Measurements from ENCODE around the gene PHC2.
A peak's percentile ranks its signal among the peaks of the same experiment; 100 is the strongest.

Gene PHC2

DNA sequence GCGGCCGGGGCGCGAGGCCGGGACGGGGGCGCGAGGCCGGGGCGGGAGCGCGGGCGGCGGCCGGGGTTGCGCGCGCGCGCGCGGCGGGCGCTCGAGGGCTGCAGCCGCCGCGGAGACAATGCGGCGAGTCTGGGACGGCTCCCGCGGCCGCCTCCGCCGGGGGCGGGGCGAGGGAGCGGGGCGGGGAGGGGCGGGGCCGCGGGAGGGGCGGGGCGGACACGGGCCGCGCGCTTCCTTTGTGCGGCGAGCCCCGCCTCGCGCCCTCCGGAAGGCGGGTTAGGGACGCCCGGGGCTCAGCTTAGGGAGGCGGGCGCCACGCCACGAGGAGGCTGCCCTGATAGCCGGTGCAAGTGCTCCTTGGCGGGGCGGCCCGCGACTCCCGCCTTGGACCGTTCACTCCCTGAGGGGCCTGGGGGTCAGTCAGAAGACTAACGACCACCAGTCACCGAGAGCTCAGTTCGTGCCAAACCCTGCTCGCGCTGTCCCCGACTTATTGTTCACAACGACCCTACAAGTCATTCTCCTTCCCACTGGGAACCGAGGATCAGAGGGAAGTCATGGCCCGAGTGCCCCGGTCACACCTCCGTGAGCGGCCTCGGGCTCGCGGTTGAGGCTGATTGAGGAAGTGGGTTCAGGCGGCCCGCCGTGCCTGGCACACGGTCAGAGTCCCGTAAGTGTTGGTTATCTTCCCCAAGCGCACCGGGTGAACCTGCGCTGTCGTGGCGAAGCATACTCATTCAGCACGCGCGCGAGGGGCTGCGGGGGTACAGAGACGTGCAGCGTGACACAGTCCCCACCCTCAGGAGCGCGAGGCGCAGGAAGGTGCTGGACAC lies 80.9 kb downstream of the PHC2 start (continued):
- TF ChIP-seq, protein P1, sequence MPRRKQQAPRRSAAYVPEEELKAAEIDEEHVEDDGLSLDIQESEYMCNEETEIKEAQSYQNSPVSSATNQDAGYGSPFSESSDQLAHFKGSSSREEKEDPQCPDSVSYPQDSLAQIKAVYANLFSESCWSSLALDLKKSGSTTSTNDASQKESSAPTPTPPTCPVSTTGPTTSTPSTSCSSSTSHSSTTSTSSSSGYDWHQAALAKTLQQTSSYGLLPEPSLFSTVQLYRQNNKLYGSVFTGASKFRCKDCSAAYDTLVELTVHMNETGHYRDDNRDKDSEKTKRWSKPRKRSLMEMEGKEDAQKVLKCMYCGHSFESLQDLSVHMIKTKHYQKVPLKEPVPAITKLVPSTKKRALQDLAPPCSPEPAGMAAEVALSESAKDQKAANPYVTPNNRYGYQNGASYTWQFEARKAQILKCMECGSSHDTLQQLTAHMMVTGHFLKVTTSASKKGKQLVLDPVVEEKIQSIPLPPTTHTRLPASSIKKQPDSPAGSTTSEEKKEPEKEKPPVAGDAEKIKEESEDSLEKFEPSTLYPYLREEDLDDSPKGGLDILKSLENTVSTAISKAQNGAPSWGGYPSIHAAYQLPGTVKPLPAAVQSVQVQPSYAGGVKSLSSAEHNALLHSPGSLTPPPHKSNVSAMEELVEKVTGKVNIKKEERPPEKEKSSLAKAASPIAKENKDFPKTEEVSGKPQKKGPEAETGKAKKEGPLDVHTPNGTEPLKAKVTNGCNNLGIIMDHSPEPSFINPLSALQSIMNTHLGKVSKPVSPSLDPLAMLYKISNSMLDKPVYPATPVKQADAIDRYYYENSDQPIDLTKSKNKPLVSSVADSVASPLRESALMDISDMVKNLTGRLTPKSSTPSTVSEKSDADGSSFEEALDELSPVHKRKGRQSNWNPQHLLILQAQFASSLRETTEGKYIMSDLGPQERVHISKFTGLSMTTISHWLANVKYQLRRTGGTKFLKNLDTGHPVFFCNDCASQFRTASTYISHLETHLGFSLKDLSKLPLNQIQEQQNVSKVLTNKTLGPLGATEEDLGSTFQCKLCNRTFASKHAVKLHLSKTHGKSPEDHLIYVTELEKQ (tag by site-specific recombination; IDR thresholded peaks at IDR 0.05; ENCODE audit: borderline replicate concordance) = no peak
- TF ChIP-seq, protein P2, sequence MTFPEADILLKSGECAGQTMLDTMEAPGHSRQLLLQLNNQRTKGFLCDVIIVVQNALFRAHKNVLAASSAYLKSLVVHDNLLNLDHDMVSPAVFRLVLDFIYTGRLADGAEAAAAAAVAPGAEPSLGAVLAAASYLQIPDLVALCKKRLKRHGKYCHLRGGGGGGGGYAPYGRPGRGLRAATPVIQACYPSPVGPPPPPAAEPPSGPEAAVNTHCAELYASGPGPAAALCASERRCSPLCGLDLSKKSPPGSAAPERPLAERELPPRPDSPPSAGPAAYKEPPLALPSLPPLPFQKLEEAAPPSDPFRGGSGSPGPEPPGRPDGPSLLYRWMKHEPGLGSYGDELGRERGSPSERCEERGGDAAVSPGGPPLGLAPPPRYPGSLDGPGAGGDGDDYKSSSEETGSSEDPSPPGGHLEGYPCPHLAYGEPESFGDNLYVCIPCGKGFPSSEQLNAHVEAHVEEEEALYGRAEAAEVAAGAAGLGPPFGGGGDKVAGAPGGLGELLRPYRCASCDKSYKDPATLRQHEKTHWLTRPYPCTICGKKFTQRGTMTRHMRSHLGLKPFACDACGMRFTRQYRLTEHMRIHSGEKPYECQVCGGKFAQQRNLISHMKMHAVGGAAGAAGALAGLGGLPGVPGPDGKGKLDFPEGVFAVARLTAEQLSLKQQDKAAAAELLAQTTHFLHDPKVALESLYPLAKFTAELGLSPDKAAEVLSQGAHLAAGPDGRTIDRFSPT (tag by site-specific recombination; IDR thresholded peaks at IDR 0.05) = peak; percentile 73
- TF ChIP-seq, protein P3, sequence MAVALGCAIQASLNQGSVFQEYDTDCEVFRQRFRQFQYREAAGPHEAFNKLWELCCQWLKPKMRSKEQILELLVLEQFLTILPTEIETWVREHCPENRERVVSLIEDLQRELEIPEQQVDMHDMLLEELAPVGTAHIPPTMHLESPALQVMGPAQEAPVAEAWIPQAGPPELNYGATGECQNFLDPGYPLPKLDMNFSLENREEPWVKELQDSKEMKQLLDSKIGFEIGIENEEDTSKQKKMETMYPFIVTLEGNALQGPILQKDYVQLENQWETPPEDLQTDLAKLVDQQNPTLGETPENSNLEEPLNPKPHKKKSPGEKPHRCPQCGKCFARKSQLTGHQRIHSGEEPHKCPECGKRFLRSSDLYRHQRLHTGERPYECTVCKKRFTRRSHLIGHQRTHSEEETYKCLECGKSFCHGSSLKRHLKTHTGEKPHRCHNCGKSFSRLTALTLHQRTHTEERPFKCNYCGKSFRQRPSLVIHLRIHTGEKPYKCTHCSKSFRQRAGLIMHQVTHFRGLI (tag by site-specific recombination; IDR thresholded peaks at IDR 0.05) = no peak
- TF ChIP-seq ZNF423 (tag by site-specific recombination; IDR thresholded peaks at IDR 0.05) (no peak), ZNF404 (tag by site-specific recombination; IDR thresholded peaks at IDR 0.05) (no peak), ZNF514 (tag by site-specific recombination; IDR thresholded peaks at IDR 0.05) (no peak), ZNF266 (tag by site-specific recombination; IDR thresholded peaks at IDR 0.05; ENCODE audit: low read depth) (no peak), ZNF544 (tag by site-specific recombination; IDR thresholded peaks at IDR 0.05) (no peak), ZNF335 (tag by site-specific recombination; conservative IDR thresholded peaks at IDR 0.05) (peak; percentile 92), ZNF292 (tag by site-specific recombination; IDR thresholded peaks at IDR 0.05; ENCODE audit: borderline replicate concordance, low read depth) (no peak), ZNF623 (tag by site-specific recombination; IDR thresholded peaks at IDR 0.05) (0 out of 2 replicates have a peak, but pooled peaks have one; percentile 5), ZBTB7A (tag by site-specific recombination; IDR thresholded peaks at IDR 0.05; ENCODE audit: low read depth) (peak; percentile 64; the same call in 1 of the 2 replicates), ZNF776 (tag by site-specific recombination; IDR thresholded peaks at IDR 0.05; ENCODE audit: borderline replicate concordance) (no peak), ZEB2 (tag by site-specific recombination; IDR thresholded peaks at IDR 0.05) (peak; percentile 90), ZNF184 (tag by site-specific recombination; IDR thresholded peaks at IDR 0.05) (0 out of 2 replicates have a peak, but pooled peaks have one; percentile 13), ZNF169 (tag by site-specific recombination; IDR thresholded peaks at IDR 0.05) (no peak), ZNF521 (tag by site-specific recombination; IDR thresholded peaks at IDR 0.05) (no peak), OSR2 (tag by site-specific recombination; IDR thresholded peaks at IDR 0.05) (no peak), ZSCAN30 (tag by site-specific recombination; IDR thresholded peaks at IDR 0.05) (peak; percentile 74), MYNN (tag by site-specific recombination; IDR thresholded peaks at IDR 0.05; ENCODE audit: borderline replicate concordance) (no peak)
- TF ChIP-seq, protein P4, sequence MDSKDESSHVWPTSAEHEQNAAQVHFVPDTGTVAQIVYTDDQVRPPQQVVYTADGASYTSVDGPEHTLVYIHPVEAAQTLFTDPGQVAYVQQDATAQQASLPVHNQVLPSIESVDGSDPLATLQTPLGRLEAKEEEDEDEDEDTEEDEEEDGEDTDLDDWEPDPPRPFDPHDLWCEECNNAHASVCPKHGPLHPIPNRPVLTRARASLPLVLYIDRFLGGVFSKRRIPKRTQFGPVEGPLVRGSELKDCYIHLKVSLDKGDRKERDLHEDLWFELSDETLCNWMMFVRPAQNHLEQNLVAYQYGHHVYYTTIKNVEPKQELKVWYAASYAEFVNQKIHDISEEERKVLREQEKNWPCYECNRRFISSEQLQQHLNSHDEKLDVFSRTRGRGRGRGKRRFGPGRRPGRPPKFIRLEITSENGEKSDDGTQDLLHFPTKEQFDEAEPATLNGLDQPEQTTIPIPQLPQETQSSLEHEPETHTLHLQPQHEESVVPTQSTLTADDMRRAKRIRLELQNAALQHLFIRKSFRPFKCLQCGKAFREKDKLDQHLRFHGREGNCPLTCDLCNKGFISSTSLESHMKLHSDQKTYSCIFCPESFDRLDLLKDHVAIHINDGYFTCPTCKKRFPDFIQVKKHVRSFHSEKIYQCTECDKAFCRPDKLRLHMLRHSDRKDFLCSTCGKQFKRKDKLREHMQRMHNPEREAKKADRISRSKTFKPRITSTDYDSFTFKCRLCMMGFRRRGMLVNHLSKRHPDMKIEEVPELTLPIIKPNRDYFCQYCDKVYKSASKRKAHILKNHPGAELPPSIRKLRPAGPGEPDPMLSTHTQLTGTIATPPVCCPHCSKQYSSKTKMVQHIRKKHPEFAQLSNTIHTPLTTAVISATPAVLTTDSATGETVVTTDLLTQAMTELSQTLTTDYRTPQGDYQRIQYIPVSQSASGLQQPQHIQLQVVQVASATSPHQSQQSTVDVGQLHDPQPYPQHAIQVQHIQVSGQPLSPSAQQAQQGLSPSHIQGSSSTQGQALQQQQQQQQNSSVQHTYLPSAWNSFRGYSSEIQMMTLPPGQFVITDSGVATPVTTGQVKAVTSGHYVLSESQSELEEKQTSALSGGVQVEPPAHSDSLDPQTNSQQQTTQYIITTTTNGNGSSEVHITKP (tag by site-specific recombination; IDR thresholded peaks at IDR 0.05) = peak; percentile 82
- TF ChIP-seq, protein P5, sequence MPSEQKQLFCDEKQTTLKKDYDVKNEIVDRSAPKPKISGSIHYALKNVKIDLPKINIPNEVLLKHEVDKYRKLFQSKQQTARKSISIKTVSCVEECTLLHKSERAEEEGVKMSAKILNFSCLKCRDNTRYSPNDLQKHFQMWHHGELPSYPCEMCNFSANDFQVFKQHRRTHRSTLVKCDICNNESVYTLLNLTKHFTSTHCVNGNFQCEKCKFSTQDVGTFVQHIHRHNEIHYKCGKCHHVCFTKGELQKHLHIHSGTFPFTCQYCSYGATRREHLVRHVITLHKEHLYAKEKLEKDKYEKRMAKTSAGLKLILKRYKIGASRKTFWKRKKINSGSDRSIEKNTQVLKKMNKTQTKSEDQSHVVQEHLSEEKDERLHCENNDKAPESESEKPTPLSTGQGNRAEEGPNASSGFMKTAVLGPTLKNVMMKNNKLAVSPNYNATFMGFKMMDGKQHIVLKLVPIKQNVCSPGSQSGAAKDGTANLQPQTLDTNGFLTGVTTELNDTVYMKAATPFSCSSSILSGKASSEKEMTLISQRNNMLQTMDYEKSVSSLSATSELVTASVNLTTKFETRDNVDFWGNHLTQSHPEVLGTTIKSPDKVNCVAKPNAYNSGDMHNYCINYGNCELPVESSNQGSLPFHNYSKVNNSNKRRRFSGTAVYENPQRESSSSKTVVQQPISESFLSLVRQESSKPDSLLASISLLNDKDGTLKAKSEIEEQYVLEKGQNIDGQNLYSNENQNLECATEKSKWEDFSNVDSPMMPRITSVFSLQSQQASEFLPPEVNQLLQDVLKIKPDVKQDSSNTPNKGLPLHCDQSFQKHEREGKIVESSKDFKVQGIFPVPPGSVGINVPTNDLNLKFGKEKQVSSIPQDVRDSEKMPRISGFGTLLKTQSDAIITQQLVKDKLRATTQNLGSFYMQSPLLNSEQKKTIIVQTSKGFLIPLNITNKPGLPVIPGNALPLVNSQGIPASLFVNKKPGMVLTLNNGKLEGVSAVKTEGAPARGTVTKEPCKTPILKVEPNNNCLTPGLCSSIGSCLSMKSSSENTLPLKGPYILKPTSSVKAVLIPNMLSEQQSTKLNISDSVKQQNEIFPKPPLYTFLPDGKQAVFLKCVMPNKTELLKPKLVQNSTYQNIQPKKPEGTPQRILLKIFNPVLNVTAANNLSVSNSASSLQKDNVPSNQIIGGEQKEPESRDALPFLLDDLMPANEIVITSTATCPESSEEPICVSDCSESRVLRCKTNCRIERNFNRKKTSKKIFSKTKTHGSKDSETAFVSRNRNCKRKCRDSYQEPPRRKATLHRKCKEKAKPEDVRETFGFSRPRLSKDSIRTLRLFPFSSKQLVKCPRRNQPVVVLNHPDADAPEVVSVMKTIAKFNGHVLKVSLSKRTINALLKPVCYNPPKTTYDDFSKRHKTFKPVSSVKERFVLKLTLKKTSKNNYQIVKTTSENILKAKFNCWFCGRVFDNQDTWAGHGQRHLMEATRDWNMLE (tag by site-specific recombination; conservative IDR thresholded peaks at IDR 0.05; ENCODE audit: low read depth) = no peak
